B cell (primary cell): ENCODE data around the gene SDK1.

Experiments used
- EZH2 ChIP-seq: IDR thresholded peaks from 2 replicates; pipeline ENCODE4 v1.6.1; 2012; ENCODE audit warnings: borderline replicate concordance, low read depth, mild to moderate bottlenecking, moderate library complexity, low read length; ENCODE audit not compliant: insufficient read depth, poor library complexity, severe bottlenecking
- TF ChIP-seq, protein P1 (sequence below): fragments of 200-600 bp; IDR thresholded peaks from one replicate; pipeline ENCODE4 v1.8.0; 2022; ENCODE audit warnings: antibody characterized with exemption, mild to moderate bottlenecking

DNA sequence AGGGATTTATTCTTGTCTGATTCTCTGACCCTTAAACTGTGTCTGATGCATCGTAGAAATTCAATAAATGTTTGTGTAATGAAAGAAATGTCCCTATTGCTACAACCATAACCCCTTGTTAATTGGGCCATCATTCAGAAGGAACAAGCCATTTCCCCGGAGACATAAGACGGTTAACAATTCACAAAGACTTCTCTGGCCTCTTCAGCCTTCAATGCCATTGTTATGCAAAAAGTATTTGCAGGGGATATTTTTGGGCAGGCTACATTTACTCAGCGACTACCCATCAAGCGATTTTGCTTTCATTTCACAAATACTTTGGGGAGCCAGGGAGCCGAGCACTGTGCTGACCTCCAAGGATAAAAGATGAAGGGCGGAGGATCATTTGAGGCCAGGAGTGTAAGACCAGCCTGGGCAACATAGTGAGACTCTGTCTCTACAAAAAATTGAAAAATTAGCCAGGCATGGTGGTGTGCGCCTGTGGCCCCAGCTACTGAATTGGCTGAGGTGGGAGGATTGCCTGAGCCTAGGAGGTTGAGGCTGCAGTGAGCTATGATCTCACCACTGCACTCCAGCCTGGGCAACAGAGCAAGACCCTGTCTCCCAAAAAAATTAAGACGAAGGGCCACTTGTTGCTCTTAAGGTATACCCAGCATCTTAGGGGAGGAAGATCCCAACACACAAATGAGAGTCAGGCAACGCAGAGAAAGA is 20.0 kb upstream of the SDK1 start:
- TF ChIP-seq, protein P1, sequence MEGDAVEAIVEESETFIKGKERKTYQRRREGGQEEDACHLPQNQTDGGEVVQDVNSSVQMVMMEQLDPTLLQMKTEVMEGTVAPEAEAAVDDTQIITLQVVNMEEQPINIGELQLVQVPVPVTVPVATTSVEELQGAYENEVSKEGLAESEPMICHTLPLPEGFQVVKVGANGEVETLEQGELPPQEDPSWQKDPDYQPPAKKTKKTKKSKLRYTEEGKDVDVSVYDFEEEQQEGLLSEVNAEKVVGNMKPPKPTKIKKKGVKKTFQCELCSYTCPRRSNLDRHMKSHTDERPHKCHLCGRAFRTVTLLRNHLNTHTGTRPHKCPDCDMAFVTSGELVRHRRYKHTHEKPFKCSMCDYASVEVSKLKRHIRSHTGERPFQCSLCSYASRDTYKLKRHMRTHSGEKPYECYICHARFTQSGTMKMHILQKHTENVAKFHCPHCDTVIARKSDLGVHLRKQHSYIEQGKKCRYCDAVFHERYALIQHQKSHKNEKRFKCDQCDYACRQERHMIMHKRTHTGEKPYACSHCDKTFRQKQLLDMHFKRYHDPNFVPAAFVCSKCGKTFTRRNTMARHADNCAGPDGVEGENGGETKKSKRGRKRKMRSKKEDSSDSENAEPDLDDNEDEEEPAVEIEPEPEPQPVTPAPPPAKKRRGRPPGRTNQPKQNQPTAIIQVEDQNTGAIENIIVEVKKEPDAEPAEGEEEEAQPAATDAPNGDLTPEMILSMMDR = no peak
- no peak for TF ChIP-seq EZH2
